Caco-2 (cell line): Measurements from ENCODE around the gene SNAI1. TPM values are rescaled to one million over a fixed set of nuclear protein-coding genes. Genes with fewer than 3 reads are reported as not detected.

ENCODE experiments used
- BruUV-seq: library from RNA; stranded (reverse); fragments of 400-500 nt; replicated peaks from 2 replicates; lab custom pipeline; 2021; lab: Mats Ljungman, UMichigan
- CTCF ChIA-PET: fragments of 300-600 bp; sonication (Branson Sonifier 250); formaldehyde crosslinking; loops from one replicate; lab custom pipeline; 2022; ENCODE audit warnings: antibody characterized with exemption; lab: Charles Lee
- POLR2A ChIA-PET: fragments of 300-600 bp; sonication (Branson Sonifier 250); formaldehyde crosslinking; loops from one replicate; lab custom pipeline; 2022; ENCODE audit warnings: antibody characterized with exemption; lab: Charles Lee
- DNase-seq, 2 experiments: peaks; one replicate each; pipeline versions ENCODE4 v3.0.0 to v3.0.0-alpha.2; 2020 to 2022
- H3K27me3 ChIP-seq: replicated peaks from 2 replicates; pipeline ENCODE4 v1.6.0; 2011; ENCODE audit warnings: low read length; ENCODE audit not compliant: control insufficient read depth, insufficient read depth
- H3K36me3 ChIP-seq: 2 replicates; pipeline ENCODE4 v1.5.1; 2011; ENCODE audit warnings: low read length; ENCODE audit not compliant: control insufficient read depth, insufficient read depth
- H3K4me1 ChIP-seq: fragments of 250-450 bp; sonication (Bioruptor Pico); 2 replicates; pipeline ENCODE4 v1.5.1; 2020; ENCODE audit warnings: mild to moderate bottlenecking
- H3K4me3 ChIP-seq: 2 replicates; pipeline ENCODE4 v1.5.1; 2011; ENCODE audit warnings: low read depth, mild to moderate bottlenecking, control low read depth, low read length
- H3K9me3 ChIP-seq: fragments of 250-450 bp; sonication (Bioruptor Pico); 2 replicates; pipeline ENCODE4 v1.5.1; 2020; ENCODE audit warnings: mild to moderate bottlenecking, moderate library complexity
- H3K27ac Mint-ChIP-seq: one replicate; pipeline ENCODE4 v1.8.0; 2022; ENCODE audit warnings: mixed read lengths; ENCODE audit not compliant: unreplicated experiment
- H3K27me3 Mint-ChIP-seq: one replicate; pipeline ENCODE4 v1.8.0; 2022; ENCODE audit warnings: mixed read lengths; ENCODE audit not compliant: insufficient read depth, unreplicated experiment
- H3K36me3 Mint-ChIP-seq: one replicate; pipeline ENCODE4 v1.8.0; 2022; ENCODE audit warnings: mild to moderate bottlenecking, mixed read lengths; ENCODE audit not compliant: insufficient read depth, unreplicated experiment
- H3K4me1 Mint-ChIP-seq: one replicate; pipeline ENCODE4 v1.8.0; 2022; ENCODE audit warnings: low read depth, mixed read lengths; ENCODE audit not compliant: unreplicated experiment
- H3K4me3 Mint-ChIP-seq: one replicate; pipeline ENCODE4 v1.8.0; 2022; ENCODE audit warnings: mild to moderate bottlenecking, moderate library complexity, mixed read lengths; ENCODE audit not compliant: unreplicated experiment
- H3K9me3 Mint-ChIP-seq: one replicate; pipeline ENCODE4 v1.8.0; 2022; ENCODE audit warnings: mixed read lengths; ENCODE audit not compliant: unreplicated experiment
- CTCF ChIP-seq, 2 experiments: fragments of 200-600 bp in 1 of 2; IDR thresholded peaks; 1 replicate in 1 of 2; 2 replicates in 1 of 2; pipeline versions ENCODE4 v1.5.1 to v1.8.0; 2011 to 2022; ENCODE audit warnings: antibody characterized with exemption in 1 of 2, control low read depth in 1 of 2, inconsistent platforms in 1 of 2, low read depth in 1 of 2, low read length in 1 of 2, mild to moderate bottlenecking in 1 of 2, moderate library complexity in 1 of 2; ENCODE audit not compliant: insufficient read depth in 1 of 2, severe bottlenecking in 1 of 2, unreplicated experiment in 1 of 2
- intact Hi-C: fragments of 100-400 bp; cut with micrococcal nuclease; formaldehyde crosslinking; loops from one replicate; pipeline ENCODE4 v1.10.0; 2022; ENCODE audit not compliant: unreplicated experiment
- total RNA-seq: library from RNA; stranded (reverse); gene quantifications from 2 replicates; pipeline ENCODE4 v1.2.3, GENCODE V29; 2022

SNAI1 gene
- total RNA-seq, 1 experiment from 2014 or later: 10.9 TPM

GRCh38 chr20:50015993-50016770, 33.4 kb downstream of the SNAI1 start:
- TF ChIP-seq CTCF (IDR thresholded peaks at IDR 0.05; ENCODE audit: insufficient read depth in 1 of 2, low read depth in 1 of 2, low read length in 1 of 2, severe bottlenecking in 1 of 2, unreplicated experiment in 1 of 2): no peak
- peak; percentile 80 to 92 for DNase-seq
- no peaks in the 10 kb centered on the region for H3K9me3 Mint-ChIP-seq
- peak overlapping the region; percentile 13 for H3K27ac Mint-ChIP-seq
- H3K4me1 Mint-ChIP-seq: peaks cover 29% of the 10 kb centered on the region
- Histone ChIP-seq H3K9me3 (no peaks in the 10 kb centered on the region), H3K27me3 (no peaks in the 10 kb centered on the region), H3K4me1 (peaks cover 44% of the 10 kb centered on the region), H3K4me3 (no peak overlapping the region), H3K36me3 (no peaks in the 10 kb centered on the region)
- no peak overlapping the region for H3K4me3 Mint-ChIP-seq
- intact Hi-C loops: loop anchor here (1.0 kb wide), 1 partner anchor 13 kb away; no protein-coding TSS in a partner anchor
- ChIA-PET CTCF (interaction anchor here (0.6 to 1.9 kb wide), 5 partner anchors 22 to 55 kb away, joined by 3 to 8 read pairs (median 4); no protein-coding TSS in a partner anchor), POLR2A (interaction anchor here (0.6 to 1.1 kb wide), 2 partner anchors 32 to 54 kb away, joined by 5 to 7 read pairs; no protein-coding TSS in a partner anchor)
- BruUV-seq: no TSS peak
- no peaks in the 10 kb centered on the region for H3K36me3 Mint-ChIP-seq
- H3K27me3 Mint-ChIP-seq: no peaks in the 10 kb centered on the region

GRCh38 chr20:50017160-50017559, 34.4 kb downstream of the SNAI1 start:
- no peak overlapping the region for H3K4me3 Mint-ChIP-seq
- no peaks in the 10 kb centered on the region for H3K27me3 Mint-ChIP-seq
- no peaks in the 10 kb centered on the region for H3K36me3 Mint-ChIP-seq
- Histone ChIP-seq H3K4me3 (no peak overlapping the region), H3K4me1 (peaks cover 40% of the 10 kb centered on the region), H3K9me3 (no peaks in the 10 kb centered on the region), H3K36me3 (no peaks in the 10 kb centered on the region), H3K27me3 (no peaks in the 10 kb centered on the region)
- no peak overlapping the region for H3K27ac Mint-ChIP-seq
- ChIA-PET CTCF (interaction anchor here (0.6 to 1.9 kb wide), 2 partner anchors 54 to 142 kb away, joined by 3 to 8 read pairs; no protein-coding TSS in a partner anchor), POLR2A (interaction anchor here (0.6 to 0.7 kb wide), 3 partner anchors 33 to 137 kb away, joined by 4 to 7 read pairs (median 4); no protein-coding TSS in a partner anchor)
- no peaks in the 10 kb centered on the region for H3K9me3 Mint-ChIP-seq
- intact Hi-C loops: no loop called here
- peaks cover 26% of the 10 kb centered on the region for H3K4me1 Mint-ChIP-seq
- DNase-seq: no peak
- BruUV-seq: no TSS peak
- no peak for TF ChIP-seq CTCF (IDR thresholded peaks at IDR 0.05; ENCODE audit: insufficient read depth in 1 of 2, low read depth in 1 of 2, low read length in 1 of 2, severe bottlenecking in 1 of 2, unreplicated experiment in 1 of 2)

- no peak for DNase-seq
- ChIA-PET POLR2A (no interaction called here), CTCF (no interaction called here)
- H3K9me3 Mint-ChIP-seq: no peaks in the 10 kb centered on the region
- H3K4me1 Mint-ChIP-seq: peaks cover 20% of the 10 kb centered on the region
- no peak for TF ChIP-seq CTCF (IDR thresholded peaks at IDR 0.05; ENCODE audit: insufficient read depth in 1 of 2, low read depth in 1 of 2, low read length in 1 of 2, severe bottlenecking in 1 of 2, unreplicated experiment in 1 of 2)
- H3K36me3 Mint-ChIP-seq: no peaks in the 10 kb centered on the region
- Histone ChIP-seq H3K27me3 (no peaks in the 10 kb centered on the region), H3K4me3 (no peak overlapping the region), H3K36me3 (no peaks in the 10 kb centered on the region), H3K9me3 (no peaks in the 10 kb centered on the region), H3K4me1 (peaks cover 34% of the 10 kb centered on the region)
- intact Hi-C loops: no loop called here
- no TSS peak for BruUV-seq
- H3K27me3 Mint-ChIP-seq: no peaks in the 10 kb centered on the region
- no peak overlapping the region for H3K27ac Mint-ChIP-seq
- H3K4me3 Mint-ChIP-seq: no peak overlapping the region
Observed at GRCh38 chr20:50017576-50018248, 34.9 kb downstream of the SNAI1 start.
